HepG2 (cell line): ENCODE measurements around the gene MTFP1. TPM values are rescaled to one million over a fixed set of nuclear protein-coding genes. Genes with fewer than 3 reads are reported as not detected.

Experiments used
- ATAC-seq: fragments of 200-7000 bp; cut with Tn5 transposase; 3 replicates; pipeline ENCODE4 v1.9.1; 2020; ENCODE audit warnings: mild to moderate bottlenecking, moderate library complexity
- BruUV-seq: library from RNA; stranded (reverse); fragments of 400-500 nt; replicated peaks from 2 replicates; lab custom pipeline; 2021; lab: Mats Ljungman, UMichigan
- CTCF ChIA-PET: fragments of 300-600 bp; formaldehyde crosslinking; extraction: SDS; loops from one replicate; lab custom pipeline; 2021; ENCODE audit warnings: low total read pairs, inconsistent platforms, low intra/inter-chr PET ratio; lab: Yijun Ruan, JAX
- POLR2A ChIA-PET: fragments of 350-600 bp; sonication (Branson Sonifier 250); formaldehyde crosslinking; loops from one replicate; lab custom pipeline; 2020; ENCODE audit warnings: antibody characterized with exemption, inconsistent platforms; lab: Yijun Ruan, JAX
- DNase-seq: peaks from one replicate; pipeline ENCODE4 v3.0.0-alpha.2; 2015; ENCODE audit warnings: low spot score
- FAIRE-seq: peaks from 3 replicates; lab custom pipeline; 2011; peaks lifted over from hg19 to GRCh38; lab: Jason Lieb, UNC
- H2AFZ ChIP-seq: one replicate; pipeline ENCODE4 v1.6.1; 2011; ENCODE audit warnings: low read length, inconsistent platforms
- H3K27ac ChIP-seq: fragments of 300-600 bp; 3 replicates; pipeline ENCODE4 v1.8.0; 2011; ENCODE audit warnings: mixed run types, mild to moderate bottlenecking, mixed read lengths, low read length, inconsistent platforms; ENCODE audit not compliant: insufficient read depth; ENCODE audit errors: extremely low read length
- H3K27me3 ChIP-seq, 2 experiments: fragments of 200-600 bp in 1 of 2; 2 replicates in 1 of 2; 3 replicates in 1 of 2; pipeline versions ENCODE4 v1.6.0 to v1.8.0; 2011; ENCODE audit warnings: low read length in 2 of 2, mild to moderate bottlenecking in 2 of 2, moderate library complexity in 2 of 2, inconsistent platforms in 1 of 2; ENCODE audit not compliant: insufficient read depth in 2 of 2, control insufficient read depth in 1 of 2
- H3K36me3 ChIP-seq, 2 experiments: fragments of 200-600 bp in 1 of 2; replicated peaks in 1 of 2; 2 replicates in 1 of 2; 3 replicates in 1 of 2; pipeline versions ENCODE4 v1.5.1 to v1.8.0; 2011; ENCODE audit warnings: low read length in 2 of 2, inconsistent platforms in 1 of 2; ENCODE audit not compliant: insufficient read depth in 2 of 2, control insufficient read depth in 1 of 2
- H3K4me1 ChIP-seq: 2 replicates; pipeline ENCODE4 v1.5.1; 2012; ENCODE audit warnings: low read length, inconsistent platforms; ENCODE audit not compliant: insufficient read depth
- H3K4me2 ChIP-seq: 2 replicates; pipeline ENCODE4 v1.6.0; 2011; ENCODE audit warnings: low read depth, low read length, inconsistent platforms
- H3K4me3 ChIP-seq, 3 experiments: fragments of 200-600 bp in 1 of 3; sonication (generic), shearing (Covaris generic) in 1 of 3; replicated peaks in 1 of 3; 2 replicates each; pipeline ENCODE4 v1.5.1; 2011 to 2016; ENCODE audit warnings: low read length in 3 of 3, inconsistent platforms in 2 of 3, low read depth in 2 of 3, mild to moderate bottlenecking in 2 of 3, control low read depth in 1 of 3, mixed read lengths in 1 of 3; ENCODE audit not compliant: insufficient read depth in 1 of 3
- H3K79me2 ChIP-seq: one replicate; pipeline ENCODE4 v1.6.1; 2011; ENCODE audit warnings: low read length, inconsistent platforms; ENCODE audit not compliant: insufficient read depth
- H3K9ac ChIP-seq: 2 replicates; pipeline ENCODE4 v1.6.0; 2011; ENCODE audit warnings: mild to moderate bottlenecking, low read depth, low read length, inconsistent platforms; ENCODE audit not compliant: insufficient read depth
- H3K9me3 ChIP-seq: 2 replicates; pipeline ENCODE4 v1.5.1; 2012; ENCODE audit warnings: mild to moderate bottlenecking, low read length
- H4K20me1 ChIP-seq: 2 replicates; pipeline ENCODE4 v1.6.0; 2011; ENCODE audit warnings: inconsistent platforms, mild to moderate bottlenecking, low read length, moderate library complexity; ENCODE audit not compliant: insufficient read depth
- ATF1 ChIP-seq: IDR thresholded peaks from 2 replicates; pipeline ENCODE4 v1.6.1; 2016; ENCODE audit warnings: mild to moderate bottlenecking, control low read depth
- ETV5 ChIP-seq: IDR thresholded peaks from 2 replicates; pipeline ENCODE4 v1.6.1; 2018; ENCODE audit warnings: missing biosample characterization, missing genetic modification reagents, inconsistent platforms, borderline replicate concordance
- GLI4 ChIP-seq: sonication (generic); formaldehyde crosslinking; IDR thresholded peaks from 2 replicates; pipeline ENCODE4 v1.5.1; 2020; ENCODE audit warnings: missing genetic modification reagents, mild to moderate bottlenecking, moderate library complexity, borderline replicate concordance
- ISX ChIP-seq: sonication (generic); formaldehyde crosslinking; conservative IDR thresholded peaks from 2 replicates; pipeline ENCODE4 v1.5.0; 2020; ENCODE audit warnings: missing genetic modification reagents
- MIER3 ChIP-seq: IDR thresholded peaks from 2 replicates; pipeline ENCODE4 v1.6.1; 2016; ENCODE audit warnings: missing compliant biosample characterization, borderline replicate concordance
- MTF1 ChIP-seq: sonication (generic); formaldehyde crosslinking; IDR thresholded peaks from 2 replicates; pipeline ENCODE4 v1.5.0; 2020; ENCODE audit warnings: missing genetic modification reagents
- RBM39 ChIP-seq: fragments of 200-400 bp; formaldehyde crosslinking; IDR thresholded peaks from one replicate; pipeline ENCODE4 v1.6.1; 2018; ENCODE audit warnings: antibody characterized with exemption, mild to moderate bottlenecking, low read depth, low read length; ENCODE audit not compliant: poor library complexity, severe bottlenecking
- ZNF747 ChIP-seq: sonication (generic); formaldehyde crosslinking; IDR thresholded peaks from 2 replicates; pipeline ENCODE4 v1.8.1; 2023; ENCODE audit warnings: missing genetic modification reagents, mild to moderate bottlenecking, borderline replicate concordance
- ZNF772 ChIP-seq: sonication (generic); formaldehyde crosslinking; IDR thresholded peaks from 2 replicates; pipeline ENCODE4 v1.5.0; 2020; ENCODE audit warnings: mild to moderate bottlenecking, missing genetic modification reagents
- ZZZ3 ChIP-seq: sonication (generic); formaldehyde crosslinking; IDR thresholded peaks from 2 replicates; pipeline ENCODE4 v1.4.0; 2020; ENCODE audit warnings: missing genetic modification reagents, mild to moderate bottlenecking, borderline replicate concordance
- WGBS: methylation state at CpG from one replicate; pipeline ENCODE4 v1.1.6; 2017; ENCODE audit warnings: low lambda C conversion rate; 5-methylcytosine and 5-hydroxymethylcytosine counted together
- in situ Hi-C: cut with HindIII; loops from 2 replicates; pipeline ENCODE4 v1.10.0; 2017; ENCODE audit warnings: low pct_unique_long_range_greater_than_20kb; ENCODE audit not compliant: extremely low pct_ligation_motif_present
- intact Hi-C: fragments of 100-400 bp; cut with micrococcal nuclease; formaldehyde crosslinking; loops from one replicate; pipeline ENCODE4 v1.10.0; 2022; ENCODE audit not compliant: unreplicated experiment
- polyA plus RNA-seq, 8 experiments: library from polyadenylated mRNA; depleted of rRNA in 3 of 8; stranded (reverse) in 7 of 8; unstranded in 1 of 8; fragments of >200 nt; fragmentation: Illumina TruSeq in 4 of 8; extraction: Trizol in 4 of 8; gene quantifications; 2 replicates each; pipeline versions ENCODE4 v1.2.1 to v1.2.3, GENCODE V29; 2011 to 2016; ENCODE audit warnings: low read depth in 4 of 8, missing spikeins in 1 of 8, mixed read lengths in 1 of 8; ENCODE audit not compliant: insufficient read depth in 1 of 8
- total RNA-seq, 5 experiments: library from RNA; depleted of rRNA; stranded (reverse); fragments of >200 nt; fragmentation: Illumina TruSeq; extraction: Trizol; gene quantifications; 2 replicates each; pipeline ENCODE4 v1.2.3, GENCODE V29; 2016; ENCODE audit warnings: low read depth in 1 of 5
- TF ChIP-seq, protein P1 (sequence below): sonication (generic); formaldehyde crosslinking; IDR thresholded peaks from 2 replicates; pipeline ENCODE4 v1.9.0; 2021; ENCODE audit warnings: missing genetic modification reagents, borderline replicate concordance
- TF ChIP-seq, protein P2 (sequence below): sonication (generic); formaldehyde crosslinking; IDR thresholded peaks from 2 replicates; pipeline ENCODE4 v1.5.0; 2020; ENCODE audit warnings: mild to moderate bottlenecking, missing genetic modification reagents
- TF ChIP-seq, protein P3 (sequence below): sonication (generic); formaldehyde crosslinking; IDR thresholded peaks from 2 replicates; pipeline ENCODE4 v1.4.0; 2020; ENCODE audit warnings: missing genetic modification reagents, borderline replicate concordance

MTFP1 gene
- total and polyA plus RNA-seq, 2 of the 13 experiments (the other 11 are each of a cell fraction or from before 2014, with no cell fraction given) = 29.5 to 45.6 TPM

DNA sequence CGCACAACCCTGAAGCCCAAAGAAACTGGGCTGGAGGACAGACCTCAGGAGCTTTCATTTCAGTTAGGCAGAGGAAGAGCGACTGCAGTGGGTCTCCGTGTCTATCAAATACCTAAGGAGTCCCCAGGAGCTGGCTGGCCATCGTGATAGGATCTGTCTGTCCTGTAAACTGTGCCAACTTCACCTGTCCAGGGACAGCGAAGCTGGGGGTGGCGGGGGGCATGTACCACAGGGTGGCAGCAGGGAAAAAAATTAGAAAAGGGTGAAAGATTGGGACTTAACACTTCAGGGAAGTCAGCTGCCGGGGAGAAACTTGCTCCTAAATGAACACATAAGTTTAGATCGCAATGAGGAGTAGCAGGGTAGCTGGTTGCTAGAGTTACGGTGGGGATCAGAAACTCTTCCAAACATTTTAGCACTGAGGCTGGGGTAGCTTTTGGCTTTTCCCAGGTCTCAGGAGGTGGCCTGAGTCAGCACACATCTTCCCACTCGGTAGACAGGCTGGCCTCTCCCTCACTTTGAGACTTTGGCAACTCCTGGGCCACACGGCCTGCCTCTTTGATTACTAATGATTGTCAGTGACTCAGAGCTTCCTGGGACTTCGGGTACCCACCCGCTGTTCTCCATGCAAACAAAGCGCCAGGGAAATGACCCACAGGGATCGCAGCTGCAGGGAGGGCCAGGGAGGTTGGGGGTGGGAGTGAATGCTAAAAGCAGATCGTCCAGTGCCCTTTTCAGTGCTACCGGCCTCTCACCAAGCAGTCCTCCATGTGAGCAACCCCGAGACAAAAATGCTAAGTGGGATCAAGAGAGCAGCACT, 2.9 kb upstream of the MTFP1 start:
- Histone ChIP-seq H2AFZ (no peak overlapping the region), H3K4me1 (peaks cover 70% of the 10 kb centered on the region), H3K9me3 (no peaks in the 10 kb centered on the region), H3K27me3 (no peaks in the 10 kb centered on the region), H3K4me3 (peak overlapping the region; percentile 67 to 89 (median 72)), H3K4me2 (peak overlapping the region; percentile 99), H3K27ac (peak overlapping the region; percentile 96), H3K79me2 (peaks cover 19% of the 10 kb centered on the region), H3K36me3 (peaks cover 0 to 7% of the 10 kb centered on the region in 2 experiments; a peak in 2 of 5 replicates), H4K20me1 (no peaks in the 10 kb centered on the region), H3K9ac (peak overlapping the region; percentile 89)
- 17% methylated on average over 16 of the region's 18 CpGs for WGBS
- in situ Hi-C loops = no loop called here
- BruUV-seq = no TSS peak
- intact Hi-C loops = no loop called here
- DNase-seq (peak; percentile 81), ATAC-seq (peak; percentile 18), FAIRE-seq (no peak)
- POLR2A ChIA-PET = interaction anchor here (1.1 to 7.2 kb wide), 14 partner anchors 10 to 656 kb away, joined by 3 to 164 read pairs (median 10); partner anchors contain the start of genes CCDC157, PES1, RNF215 and SEC14L2
- CTCF ChIA-PET = no interaction called here
- no peak for TF ChIP-seq ZZZ3 (CRISPR knock-in tag)
- TF ChIP-seq ATF1 = no peak
- TF ChIP-seq ETV5 (CRISPR knock-in tag) = no peak
- no peak for TF ChIP-seq ZNF747 (CRISPR knock-in tag)
- TF ChIP-seq, protein P1, sequence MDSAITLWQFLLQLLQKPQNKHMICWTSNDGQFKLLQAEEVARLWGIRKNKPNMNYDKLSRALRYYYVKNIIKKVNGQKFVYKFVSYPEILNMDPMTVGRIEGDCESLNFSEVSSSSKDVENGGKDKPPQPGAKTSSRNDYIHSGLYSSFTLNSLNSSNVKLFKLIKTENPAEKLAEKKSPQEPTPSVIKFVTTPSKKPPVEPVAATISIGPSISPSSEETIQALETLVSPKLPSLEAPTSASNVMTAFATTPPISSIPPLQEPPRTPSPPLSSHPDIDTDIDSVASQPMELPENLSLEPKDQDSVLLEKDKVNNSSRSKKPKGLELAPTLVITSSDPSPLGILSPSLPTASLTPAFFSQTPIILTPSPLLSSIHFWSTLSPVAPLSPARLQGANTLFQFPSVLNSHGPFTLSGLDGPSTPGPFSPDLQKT (CRISPR knock-in tag) = no peak
- TF ChIP-seq GLI4 (CRISPR knock-in tag) = no peak
- TF ChIP-seq MTF1 (CRISPR knock-in tag) = no peak
- TF ChIP-seq ISX (CRISPR knock-in tag) = no peak
- TF ChIP-seq, protein P2, sequence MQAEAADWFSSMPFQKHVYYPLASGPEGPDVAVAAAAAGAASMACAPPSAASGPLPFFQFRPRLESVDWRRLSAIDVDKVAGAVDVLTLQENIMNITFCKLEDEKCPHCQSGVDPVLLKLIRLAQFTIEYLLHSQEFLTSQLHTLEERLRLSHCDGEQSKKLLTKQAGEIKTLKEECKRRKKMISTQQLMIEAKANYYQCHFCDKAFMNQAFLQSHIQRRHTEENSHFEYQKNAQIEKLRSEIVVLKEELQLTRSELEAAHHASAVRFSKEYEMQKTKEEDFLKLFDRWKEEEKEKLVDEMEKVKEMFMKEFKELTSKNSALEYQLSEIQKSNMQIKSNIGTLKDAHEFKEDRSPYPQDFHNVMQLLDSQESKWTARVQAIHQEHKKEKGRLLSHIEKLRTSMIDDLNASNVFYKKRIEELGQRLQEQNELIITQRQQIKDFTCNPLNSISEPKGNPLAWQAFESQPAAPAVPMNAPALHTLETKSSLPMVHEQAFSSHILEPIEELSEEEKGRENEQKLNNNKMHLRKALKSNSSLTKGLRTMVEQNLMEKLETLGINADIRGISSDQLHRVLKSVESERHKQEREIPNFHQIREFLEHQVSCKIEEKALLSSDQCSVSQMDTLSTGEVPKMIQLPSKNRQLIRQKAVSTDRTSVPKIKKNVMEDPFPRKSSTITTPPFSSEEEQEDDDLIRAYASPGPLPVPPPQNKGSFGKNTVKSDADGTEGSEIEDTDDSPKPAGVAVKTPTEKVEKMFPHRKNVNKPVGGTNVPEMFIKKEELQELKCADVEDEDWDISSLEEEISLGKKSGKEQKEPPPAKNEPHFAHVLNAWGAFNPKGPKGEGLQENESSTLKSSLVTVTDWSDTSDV (CRISPR knock-in tag) = no peak
- TF ChIP-seq RBM39 = no peak
- 0 out of 2 replicates have a peak, but pooled peaks have one; percentile 21 for TF ChIP-seq MIER3 (CRISPR knock-in tag)
- TF ChIP-seq, protein P3, sequence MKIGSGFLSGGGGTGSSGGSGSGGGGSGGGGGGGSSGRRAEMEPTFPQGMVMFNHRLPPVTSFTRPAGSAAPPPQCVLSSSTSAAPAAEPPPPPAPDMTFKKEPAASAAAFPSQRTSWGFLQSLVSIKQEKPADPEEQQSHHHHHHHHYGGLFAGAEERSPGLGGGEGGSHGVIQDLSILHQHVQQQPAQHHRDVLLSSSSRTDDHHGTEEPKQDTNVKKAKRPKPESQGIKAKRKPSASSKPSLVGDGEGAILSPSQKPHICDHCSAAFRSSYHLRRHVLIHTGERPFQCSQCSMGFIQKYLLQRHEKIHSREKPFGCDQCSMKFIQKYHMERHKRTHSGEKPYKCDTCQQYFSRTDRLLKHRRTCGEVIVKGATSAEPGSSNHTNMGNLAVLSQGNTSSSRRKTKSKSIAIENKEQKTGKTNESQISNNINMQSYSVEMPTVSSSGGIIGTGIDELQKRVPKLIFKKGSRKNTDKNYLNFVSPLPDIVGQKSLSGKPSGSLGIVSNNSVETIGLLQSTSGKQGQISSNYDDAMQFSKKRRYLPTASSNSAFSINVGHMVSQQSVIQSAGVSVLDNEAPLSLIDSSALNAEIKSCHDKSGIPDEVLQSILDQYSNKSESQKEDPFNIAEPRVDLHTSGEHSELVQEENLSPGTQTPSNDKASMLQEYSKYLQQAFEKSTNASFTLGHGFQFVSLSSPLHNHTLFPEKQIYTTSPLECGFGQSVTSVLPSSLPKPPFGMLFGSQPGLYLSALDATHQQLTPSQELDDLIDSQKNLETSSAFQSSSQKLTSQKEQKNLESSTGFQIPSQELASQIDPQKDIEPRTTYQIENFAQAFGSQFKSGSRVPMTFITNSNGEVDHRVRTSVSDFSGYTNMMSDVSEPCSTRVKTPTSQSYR (CRISPR knock-in tag) = no peak
- TF ChIP-seq ZNF772 = no peak
